Activated CD8-positive, alpha-beta T cell treated with anti-CD3 and anti-CD28 coated beads for 36 hours (primary cell): Measurements from ENCODE around the gene LAPTM5. TPM values are rescaled to one million over a fixed set of nuclear protein-coding genes. Genes with fewer than 3 reads are reported as not detected.
A peak's percentile ranks its signal among the peaks of the same experiment; 100 is the strongest.

ENCODE experiments used
- ATAC-seq: fragments of 200-7000 bp; cut with Tn5 transposase; one replicate; pipeline ENCODE4 v1.10.0; 2021; ENCODE audit warnings: mild to moderate bottlenecking, moderate library complexity
- CTCF ChIA-PET: fragments of 350-600 bp; sonication (Branson Sonifier 250); formaldehyde crosslinking; loops from one replicate; lab custom pipeline; 2021; ENCODE audit warnings: antibody characterized with exemption; lab: Charles Lee
- POLR2A ChIA-PET: fragments of 350-600 bp; sonication (Branson Sonifier 250); formaldehyde crosslinking; loops from one replicate; lab custom pipeline; 2021; ENCODE audit warnings: antibody characterized with exemption; lab: Charles Lee
- DNase-seq: peaks from one replicate; pipeline ENCODE4 v3.0.0-alpha.2; 2020
- H3K27ac Mint-ChIP-seq: one replicate; pipeline ENCODE4 v1.8.0; 2021; ENCODE audit warnings: mild to moderate bottlenecking, mixed read lengths
- H3K27me3 Mint-ChIP-seq: one replicate; pipeline ENCODE4 v1.8.0; 2021; ENCODE audit warnings: mixed read lengths
- H3K36me3 Mint-ChIP-seq: one replicate; pipeline ENCODE4 v1.8.0; 2021; ENCODE audit warnings: low read depth, mixed read lengths
- H3K4me1 Mint-ChIP-seq: one replicate; pipeline ENCODE4 v1.8.0; 2021; ENCODE audit warnings: low read depth, mixed read lengths
- H3K4me3 Mint-ChIP-seq: one replicate; pipeline ENCODE4 v1.8.0; 2021; ENCODE audit warnings: mild to moderate bottlenecking, moderate library complexity, mixed read lengths
- H3K9me3 Mint-ChIP-seq: one replicate; pipeline ENCODE4 v1.8.0; 2021; ENCODE audit warnings: mixed read lengths
- intact Hi-C: fragments of 100-400 bp; cut with micrococcal nuclease; formaldehyde crosslinking; loops from one replicate; pipeline ENCODE4 v1.10.0; 2022
- microRNA-seq: library from miRNA; unstranded; fragments of <30 nt; microRNA quantifications from one replicate; pipeline ENCODE4 v1.2.0, GENCODE V29; 2022; ENCODE audit warnings: borderline microRNAs expressed, borderline replicate concordance
- total RNA-seq, 2 experiments: library from RNA; stranded (reverse); gene quantifications; one replicate each; pipeline ENCODE4 v1.2.3, GENCODE V29; 2021
- TF ChIP-seq, protein P1 (sequence below): fragments of 200-600 bp; IDR thresholded peaks from one replicate; pipeline ENCODE4 v1.8.0; 2022; ENCODE audit warnings: antibody characterized with exemption, mild to moderate bottlenecking

The LAPTM5 gene
- total RNA-seq, 2 experiments from 2014 or later: 229 to 237 TPM

DNA sequence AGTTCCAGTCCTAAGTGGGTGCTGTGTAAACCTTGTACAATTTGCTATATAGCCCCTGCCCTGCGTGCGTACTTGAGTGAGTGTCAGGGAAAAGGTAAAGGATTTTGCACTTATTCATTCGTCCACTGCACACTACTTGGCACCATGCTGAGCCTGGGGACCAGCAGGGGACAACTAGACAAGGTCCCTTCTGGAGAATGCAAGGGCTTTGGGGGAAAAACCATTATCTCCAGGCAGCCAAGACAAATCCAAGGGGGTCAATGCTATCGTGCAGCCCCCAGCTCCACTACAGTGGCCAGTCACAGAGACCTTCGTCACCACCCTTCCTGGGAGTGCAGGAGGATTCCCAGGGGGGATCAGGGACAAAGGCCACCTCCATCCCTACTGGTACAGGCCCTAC, 73.9 kb downstream of the LAPTM5 start:
- intact Hi-C loops: no loop called here
- ATAC-seq (no peak), DNase-seq (no peak)
- no peak overlapping the region for H3K4me3 Mint-ChIP-seq
- peaks cover 32% of the 10 kb centered on the region for H3K27me3 Mint-ChIP-seq
- ChIA-PET POLR2A (no interaction called here), CTCF (interaction anchor here (1.5 kb wide), 1 partner anchor 24 kb away, joined by 5 read pairs; no protein-coding TSS in a partner anchor)
- H3K9me3 Mint-ChIP-seq: no peaks in the 10 kb centered on the region
- TF ChIP-seq, protein P1, sequence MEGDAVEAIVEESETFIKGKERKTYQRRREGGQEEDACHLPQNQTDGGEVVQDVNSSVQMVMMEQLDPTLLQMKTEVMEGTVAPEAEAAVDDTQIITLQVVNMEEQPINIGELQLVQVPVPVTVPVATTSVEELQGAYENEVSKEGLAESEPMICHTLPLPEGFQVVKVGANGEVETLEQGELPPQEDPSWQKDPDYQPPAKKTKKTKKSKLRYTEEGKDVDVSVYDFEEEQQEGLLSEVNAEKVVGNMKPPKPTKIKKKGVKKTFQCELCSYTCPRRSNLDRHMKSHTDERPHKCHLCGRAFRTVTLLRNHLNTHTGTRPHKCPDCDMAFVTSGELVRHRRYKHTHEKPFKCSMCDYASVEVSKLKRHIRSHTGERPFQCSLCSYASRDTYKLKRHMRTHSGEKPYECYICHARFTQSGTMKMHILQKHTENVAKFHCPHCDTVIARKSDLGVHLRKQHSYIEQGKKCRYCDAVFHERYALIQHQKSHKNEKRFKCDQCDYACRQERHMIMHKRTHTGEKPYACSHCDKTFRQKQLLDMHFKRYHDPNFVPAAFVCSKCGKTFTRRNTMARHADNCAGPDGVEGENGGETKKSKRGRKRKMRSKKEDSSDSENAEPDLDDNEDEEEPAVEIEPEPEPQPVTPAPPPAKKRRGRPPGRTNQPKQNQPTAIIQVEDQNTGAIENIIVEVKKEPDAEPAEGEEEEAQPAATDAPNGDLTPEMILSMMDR: no peak
- H3K27ac Mint-ChIP-seq: no peak overlapping the region
- H3K4me1 Mint-ChIP-seq: peaks cover 2% of the 10 kb centered on the region
- no peaks in the 10 kb centered on the region for H3K36me3 Mint-ChIP-seq

Small RNA genes within 50 kb of the gene (microRNA-seq; reads per million reads assigned to microRNA genes)
- 11.5 reads per million, percentile 36 among the genes with 10 or more reads in this experiment for gene MIR4420

Other genes with a start within 250 kb of the LAPTM5 start
- 1 to 10 TPM in 1 of 2 experiments, under 1 TPM in 1; 0.45 to 1.4 TPM for gene MATN1, start 34.2 kb downstream of the LAPTM5 start, total RNA-seq
- gene SDC3, start 151.0 kb upstream of the LAPTM5 start, total RNA-seq: under 1 TPM; 0.04 to 0.14 TPM